ENCODE data around the gene RASGRF2.
A peak's percentile ranks its signal among the peaks of the same experiment; 100 is the strongest.

Gene RASGRF2

DNA sequence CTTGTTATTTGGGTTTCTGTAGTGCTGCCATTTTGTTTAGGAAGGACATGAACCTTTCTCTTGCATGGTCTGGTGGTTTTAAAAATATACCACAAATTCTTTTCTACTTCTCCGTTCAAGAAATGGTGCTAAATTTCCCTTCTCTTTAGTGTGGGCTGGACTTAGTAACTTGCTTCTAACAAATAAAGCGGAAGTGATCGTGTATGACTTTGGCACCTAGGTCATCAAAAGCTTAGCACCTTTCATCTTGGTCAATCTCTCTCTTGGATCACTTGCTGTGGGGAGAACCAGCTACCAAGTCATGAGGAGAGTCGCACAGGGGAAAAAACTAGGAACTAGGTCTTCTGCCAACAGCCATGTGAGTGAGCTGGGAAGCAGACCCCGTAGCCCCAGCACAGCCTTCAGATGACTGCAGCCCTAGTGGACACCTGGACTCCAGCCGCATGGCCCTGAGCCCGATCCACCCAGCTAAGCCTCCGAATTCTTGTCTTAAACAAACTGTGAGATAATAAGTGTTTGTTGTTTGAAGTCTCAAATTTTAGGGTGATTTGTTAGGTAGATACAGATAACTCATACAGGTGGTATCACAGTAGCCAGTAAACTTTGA, 185.3 kb downstream of the RASGRF2 start:
- no peak for DNase-seq

DNA sequence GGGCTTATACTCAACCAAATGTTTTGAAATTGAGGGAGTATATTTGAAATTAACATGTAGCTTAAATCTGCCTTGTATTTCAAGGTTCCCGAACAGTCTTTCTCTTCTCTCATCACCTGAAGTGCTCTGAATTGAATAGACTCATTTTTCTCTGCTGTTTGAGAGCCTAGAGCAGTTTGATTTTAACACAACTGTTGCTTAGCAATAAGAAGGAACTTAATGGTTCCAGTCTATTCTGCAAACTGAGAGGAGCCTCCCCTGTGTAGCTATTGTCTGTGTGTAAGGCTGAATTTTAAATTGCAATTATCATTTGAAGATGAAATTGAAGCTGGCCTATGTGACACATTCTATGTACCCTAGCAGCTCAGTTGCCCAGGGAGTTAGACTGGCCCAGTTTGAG, 185.9 kb downstream of the RASGRF2 start:
- DNase-seq, result no peak

- no peak for DNase-seq
Observed at GRCh38 chr5:81147011-81147885, 187.1 kb downstream of the RASGRF2 start.

GRCh38 chr5:81147886-81148571, 187.9 kb downstream of the RASGRF2 start:
- no peak for DNase-seq

DNA sequence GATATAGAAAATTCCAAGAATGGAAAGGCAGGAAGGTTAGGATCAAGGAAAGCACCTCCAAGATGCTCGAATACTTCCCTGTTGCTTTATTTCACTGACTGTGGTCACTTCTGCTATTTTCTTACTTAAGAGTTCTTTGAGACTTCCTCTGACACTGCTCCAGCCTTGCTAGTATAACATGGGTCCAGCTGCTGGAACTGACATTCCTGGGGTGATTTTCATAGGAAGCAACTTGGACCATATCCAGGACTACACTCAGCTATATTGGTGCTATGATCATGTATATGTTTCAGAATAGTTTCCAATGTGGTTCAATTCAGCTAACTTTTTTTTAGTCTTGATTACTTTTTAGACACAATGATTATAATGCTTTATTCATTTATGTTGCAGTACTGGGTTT, 191.4 kb downstream of the RASGRF2 start:
- no peak for DNase-seq

DNA sequence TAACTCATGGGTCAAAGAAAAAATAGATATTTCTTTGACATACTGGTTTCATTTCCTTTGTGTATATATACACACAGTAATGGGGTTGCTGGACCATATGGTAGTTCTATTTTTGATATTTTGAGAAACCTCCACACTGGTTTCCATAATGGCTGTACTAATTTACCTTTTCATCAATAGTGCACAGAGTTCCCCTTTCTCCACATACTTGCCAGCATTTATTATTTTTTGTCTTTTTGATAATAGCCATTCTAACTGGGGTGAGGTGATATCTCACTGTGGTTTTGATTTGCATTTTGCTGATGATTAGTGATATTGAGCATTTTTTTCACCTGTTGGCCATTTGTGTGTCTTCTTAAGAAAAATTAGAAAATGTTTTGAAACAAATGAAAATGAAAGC, 194.6 kb downstream of the RASGRF2 start:
- no peak for DNase-seq

GRCh38 chr5:81156732-81157131, 196.6 kb downstream of the RASGRF2 start:
- no peak for DNase-seq

- no peak for DNase-seq
Observed at GRCh38 chr5:81161012-81161601, 200.9 kb downstream of the RASGRF2 start.

- DNase-seq, result no peak
Observed at GRCh38 chr5:81162501-81162900, 202.3 kb downstream of the RASGRF2 start.

DNA sequence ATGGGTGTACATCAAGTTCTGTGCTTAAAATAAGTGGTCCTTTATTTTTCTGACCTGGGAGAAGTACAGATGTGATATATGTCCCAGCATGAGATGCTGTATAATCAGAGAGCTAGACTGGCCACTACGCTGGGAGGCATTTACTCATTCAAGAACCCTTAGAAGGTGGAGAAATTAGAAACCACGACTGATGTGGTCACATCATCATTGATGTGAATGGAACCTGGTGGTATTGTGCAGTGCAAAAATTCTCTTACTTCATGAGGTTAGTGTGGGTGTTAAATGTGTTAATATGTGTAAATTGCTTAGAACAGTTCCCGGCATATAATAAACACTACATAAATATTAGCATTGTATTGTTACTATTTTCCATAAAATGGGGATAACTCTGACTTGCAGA, 203.5 kb downstream of the RASGRF2 start:
- DNase-seq, result no peak

- no peak for DNase-seq
Observed at GRCh38 chr5:81164476-81164875, 204.3 kb downstream of the RASGRF2 start.

- DNase-seq, result no peak
Observed at GRCh38 chr5:81164936-81165335, 204.8 kb downstream of the RASGRF2 start.

GRCh38 chr5:81165493-81166119, 205.4 kb downstream of the RASGRF2 start:
- DNase-seq, result peak; percentile 35 to 45

- DNase-seq, result no peak
Observed at GRCh38 chr5:81166430-81166829, 206.3 kb downstream of the RASGRF2 start.

GRCh38 chr5:81167078-81167477, 206.9 kb downstream of the RASGRF2 start:
- DNase-seq, result no peak

DNA sequence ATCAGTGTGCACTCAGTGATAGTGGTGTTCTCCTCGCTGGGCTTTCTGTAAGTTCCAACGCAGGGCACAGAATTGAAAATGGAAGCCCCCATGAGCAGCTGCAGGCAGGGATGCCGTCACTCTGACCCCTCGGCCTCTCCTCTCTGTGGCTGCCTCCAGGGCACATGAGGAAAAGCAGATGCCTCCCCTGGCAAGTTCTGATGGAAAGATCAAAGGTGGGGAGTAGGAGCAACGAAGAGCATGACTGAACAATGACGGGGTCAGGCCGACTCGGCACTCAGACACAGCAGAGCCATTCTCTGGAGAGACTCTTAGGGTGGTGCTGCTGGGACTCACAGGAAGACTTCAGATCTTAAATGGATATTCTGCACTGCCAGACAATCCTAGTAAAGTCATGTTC, 207.4 kb downstream of the RASGRF2 start:
- no peak for DNase-seq

DNA sequence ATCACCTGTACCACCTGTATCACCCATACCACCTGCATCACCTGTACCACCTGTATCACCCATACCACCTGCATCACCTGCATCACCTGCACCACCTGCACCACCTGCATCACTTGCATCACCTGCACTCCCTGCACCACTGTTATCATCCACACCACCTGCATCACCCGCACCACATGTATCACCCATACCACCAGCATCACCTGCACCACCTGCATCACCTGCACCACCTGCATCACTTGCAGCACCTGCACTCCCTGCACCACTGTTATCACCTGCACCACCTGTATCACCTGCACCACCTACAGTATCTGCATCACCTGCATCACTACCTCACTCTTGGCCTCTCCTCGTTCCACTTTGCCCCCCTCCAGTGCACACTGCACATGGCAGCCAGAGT, 209.8 kb downstream of the RASGRF2 start:
- no peak for DNase-seq

DNA sequence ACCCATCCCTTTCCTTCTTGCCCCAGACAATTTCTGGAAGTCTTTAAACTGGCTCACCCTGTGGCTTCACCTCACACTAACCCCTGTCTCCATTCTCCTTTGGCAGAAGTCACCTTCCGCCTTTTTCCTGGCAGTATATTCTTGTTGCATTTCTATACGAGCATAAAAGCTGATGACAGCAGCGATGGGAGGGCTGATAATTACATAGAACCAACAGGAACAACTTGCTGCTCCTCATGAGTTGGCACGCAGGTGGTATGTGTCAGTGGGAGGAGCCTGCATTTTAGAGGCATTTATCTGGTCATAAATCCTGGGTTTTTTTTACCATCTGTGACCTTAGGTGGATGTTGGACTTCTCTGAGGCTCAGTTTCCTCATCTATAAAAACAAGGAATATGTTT, 211.6 kb downstream of the RASGRF2 start:
- DNase-seq, result no peak

GRCh38 chr5:81172710-81173109, 212.5 kb downstream of the RASGRF2 start:
- no peak for DNase-seq

- DNase-seq, result no peak
Observed at GRCh38 chr5:81177061-81177460, 216.9 kb downstream of the RASGRF2 start.

GRCh38 chr5:81179959-81180358, 219.8 kb downstream of the RASGRF2 start:
- DNase-seq, result no peak

- no peak for DNase-seq
Observed at GRCh38 chr5:81180780-81181460, 220.8 kb downstream of the RASGRF2 start.

All from activated CD4-positive, alpha-beta T cell treated with anti-CD3 and anti-CD28 coated beads, Interleukin-2, amount 50 U/mL, for 4 hours (primary cell).